ENCODE data around the gene TEAD3.

- TF ChIP-seq, protein P1, sequence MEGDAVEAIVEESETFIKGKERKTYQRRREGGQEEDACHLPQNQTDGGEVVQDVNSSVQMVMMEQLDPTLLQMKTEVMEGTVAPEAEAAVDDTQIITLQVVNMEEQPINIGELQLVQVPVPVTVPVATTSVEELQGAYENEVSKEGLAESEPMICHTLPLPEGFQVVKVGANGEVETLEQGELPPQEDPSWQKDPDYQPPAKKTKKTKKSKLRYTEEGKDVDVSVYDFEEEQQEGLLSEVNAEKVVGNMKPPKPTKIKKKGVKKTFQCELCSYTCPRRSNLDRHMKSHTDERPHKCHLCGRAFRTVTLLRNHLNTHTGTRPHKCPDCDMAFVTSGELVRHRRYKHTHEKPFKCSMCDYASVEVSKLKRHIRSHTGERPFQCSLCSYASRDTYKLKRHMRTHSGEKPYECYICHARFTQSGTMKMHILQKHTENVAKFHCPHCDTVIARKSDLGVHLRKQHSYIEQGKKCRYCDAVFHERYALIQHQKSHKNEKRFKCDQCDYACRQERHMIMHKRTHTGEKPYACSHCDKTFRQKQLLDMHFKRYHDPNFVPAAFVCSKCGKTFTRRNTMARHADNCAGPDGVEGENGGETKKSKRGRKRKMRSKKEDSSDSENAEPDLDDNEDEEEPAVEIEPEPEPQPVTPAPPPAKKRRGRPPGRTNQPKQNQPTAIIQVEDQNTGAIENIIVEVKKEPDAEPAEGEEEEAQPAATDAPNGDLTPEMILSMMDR (conservative IDR thresholded peaks at IDR 0.05; ENCODE audit: low read depth in 2 of 2) = no peak
- TF ChIP-seq POLR2AphosphoS5 (IDR thresholded peaks at IDR 0.05; ENCODE audit: low read depth) (no peak), NANOG (IDR thresholded peaks at IDR 0.05; ENCODE audit: borderline replicate concordance) (no peak), EZH2 (IDR thresholded peaks at IDR 0.05; ENCODE audit: low read depth, unreplicated experiment) (no peak), EZH2phosphoT487 (IDR thresholded peaks at IDR 0.05; ENCODE audit: unreplicated experiment) (no peak), STAT1 (IDR thresholded peaks at IDR 0.05; ENCODE audit: unreplicated experiment) (no peak), CREB1 (CRISPR knock-in tag; IDR thresholded peaks at IDR 0.05; ENCODE audit: low read depth) (no peak), ZNF114 (CRISPR knock-in tag; IDR thresholded peaks at IDR 0.05) (no peak), JUNB (IDR thresholded peaks at IDR 0.05; ENCODE audit: unreplicated experiment) (no peak), ZNF331 (CRISPR knock-in tag; IDR thresholded peaks at IDR 0.05; ENCODE audit: low read depth) (no peak)
- TF ChIP-seq, protein P2, sequence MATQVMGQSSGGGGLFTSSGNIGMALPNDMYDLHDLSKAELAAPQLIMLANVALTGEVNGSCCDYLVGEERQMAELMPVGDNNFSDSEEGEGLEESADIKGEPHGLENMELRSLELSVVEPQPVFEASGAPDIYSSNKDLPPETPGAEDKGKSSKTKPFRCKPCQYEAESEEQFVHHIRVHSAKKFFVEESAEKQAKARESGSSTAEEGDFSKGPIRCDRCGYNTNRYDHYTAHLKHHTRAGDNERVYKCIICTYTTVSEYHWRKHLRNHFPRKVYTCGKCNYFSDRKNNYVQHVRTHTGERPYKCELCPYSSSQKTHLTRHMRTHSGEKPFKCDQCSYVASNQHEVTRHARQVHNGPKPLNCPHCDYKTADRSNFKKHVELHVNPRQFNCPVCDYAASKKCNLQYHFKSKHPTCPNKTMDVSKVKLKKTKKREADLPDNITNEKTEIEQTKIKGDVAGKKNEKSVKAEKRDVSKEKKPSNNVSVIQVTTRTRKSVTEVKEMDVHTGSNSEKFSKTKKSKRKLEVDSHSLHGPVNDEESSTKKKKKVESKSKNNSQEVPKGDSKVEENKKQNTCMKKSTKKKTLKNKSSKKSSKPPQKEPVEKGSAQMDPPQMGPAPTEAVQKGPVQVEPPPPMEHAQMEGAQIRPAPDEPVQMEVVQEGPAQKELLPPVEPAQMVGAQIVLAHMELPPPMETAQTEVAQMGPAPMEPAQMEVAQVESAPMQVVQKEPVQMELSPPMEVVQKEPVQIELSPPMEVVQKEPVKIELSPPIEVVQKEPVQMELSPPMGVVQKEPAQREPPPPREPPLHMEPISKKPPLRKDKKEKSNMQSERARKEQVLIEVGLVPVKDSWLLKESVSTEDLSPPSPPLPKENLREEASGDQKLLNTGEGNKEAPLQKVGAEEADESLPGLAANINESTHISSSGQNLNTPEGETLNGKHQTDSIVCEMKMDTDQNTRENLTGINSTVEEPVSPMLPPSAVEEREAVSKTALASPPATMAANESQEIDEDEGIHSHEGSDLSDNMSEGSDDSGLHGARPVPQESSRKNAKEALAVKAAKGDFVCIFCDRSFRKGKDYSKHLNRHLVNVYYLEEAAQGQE (IDR thresholded peaks at IDR 0.05; ENCODE audit: unreplicated experiment) = no peak
- TF ChIP-seq, protein P3, sequence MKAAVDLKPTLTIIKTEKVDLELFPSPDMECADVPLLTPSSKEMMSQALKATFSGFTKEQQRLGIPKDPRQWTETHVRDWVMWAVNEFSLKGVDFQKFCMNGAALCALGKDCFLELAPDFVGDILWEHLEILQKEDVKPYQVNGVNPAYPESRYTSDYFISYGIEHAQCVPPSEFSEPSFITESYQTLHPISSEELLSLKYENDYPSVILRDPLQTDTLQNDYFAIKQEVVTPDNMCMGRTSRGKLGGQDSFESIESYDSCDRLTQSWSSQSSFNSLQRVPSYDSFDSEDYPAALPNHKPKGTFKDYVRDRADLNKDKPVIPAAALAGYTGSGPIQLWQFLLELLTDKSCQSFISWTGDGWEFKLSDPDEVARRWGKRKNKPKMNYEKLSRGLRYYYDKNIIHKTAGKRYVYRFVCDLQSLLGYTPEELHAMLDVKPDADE (IDR thresholded peaks at IDR 0.05) = no peak
- TF ChIP-seq, protein P4, sequence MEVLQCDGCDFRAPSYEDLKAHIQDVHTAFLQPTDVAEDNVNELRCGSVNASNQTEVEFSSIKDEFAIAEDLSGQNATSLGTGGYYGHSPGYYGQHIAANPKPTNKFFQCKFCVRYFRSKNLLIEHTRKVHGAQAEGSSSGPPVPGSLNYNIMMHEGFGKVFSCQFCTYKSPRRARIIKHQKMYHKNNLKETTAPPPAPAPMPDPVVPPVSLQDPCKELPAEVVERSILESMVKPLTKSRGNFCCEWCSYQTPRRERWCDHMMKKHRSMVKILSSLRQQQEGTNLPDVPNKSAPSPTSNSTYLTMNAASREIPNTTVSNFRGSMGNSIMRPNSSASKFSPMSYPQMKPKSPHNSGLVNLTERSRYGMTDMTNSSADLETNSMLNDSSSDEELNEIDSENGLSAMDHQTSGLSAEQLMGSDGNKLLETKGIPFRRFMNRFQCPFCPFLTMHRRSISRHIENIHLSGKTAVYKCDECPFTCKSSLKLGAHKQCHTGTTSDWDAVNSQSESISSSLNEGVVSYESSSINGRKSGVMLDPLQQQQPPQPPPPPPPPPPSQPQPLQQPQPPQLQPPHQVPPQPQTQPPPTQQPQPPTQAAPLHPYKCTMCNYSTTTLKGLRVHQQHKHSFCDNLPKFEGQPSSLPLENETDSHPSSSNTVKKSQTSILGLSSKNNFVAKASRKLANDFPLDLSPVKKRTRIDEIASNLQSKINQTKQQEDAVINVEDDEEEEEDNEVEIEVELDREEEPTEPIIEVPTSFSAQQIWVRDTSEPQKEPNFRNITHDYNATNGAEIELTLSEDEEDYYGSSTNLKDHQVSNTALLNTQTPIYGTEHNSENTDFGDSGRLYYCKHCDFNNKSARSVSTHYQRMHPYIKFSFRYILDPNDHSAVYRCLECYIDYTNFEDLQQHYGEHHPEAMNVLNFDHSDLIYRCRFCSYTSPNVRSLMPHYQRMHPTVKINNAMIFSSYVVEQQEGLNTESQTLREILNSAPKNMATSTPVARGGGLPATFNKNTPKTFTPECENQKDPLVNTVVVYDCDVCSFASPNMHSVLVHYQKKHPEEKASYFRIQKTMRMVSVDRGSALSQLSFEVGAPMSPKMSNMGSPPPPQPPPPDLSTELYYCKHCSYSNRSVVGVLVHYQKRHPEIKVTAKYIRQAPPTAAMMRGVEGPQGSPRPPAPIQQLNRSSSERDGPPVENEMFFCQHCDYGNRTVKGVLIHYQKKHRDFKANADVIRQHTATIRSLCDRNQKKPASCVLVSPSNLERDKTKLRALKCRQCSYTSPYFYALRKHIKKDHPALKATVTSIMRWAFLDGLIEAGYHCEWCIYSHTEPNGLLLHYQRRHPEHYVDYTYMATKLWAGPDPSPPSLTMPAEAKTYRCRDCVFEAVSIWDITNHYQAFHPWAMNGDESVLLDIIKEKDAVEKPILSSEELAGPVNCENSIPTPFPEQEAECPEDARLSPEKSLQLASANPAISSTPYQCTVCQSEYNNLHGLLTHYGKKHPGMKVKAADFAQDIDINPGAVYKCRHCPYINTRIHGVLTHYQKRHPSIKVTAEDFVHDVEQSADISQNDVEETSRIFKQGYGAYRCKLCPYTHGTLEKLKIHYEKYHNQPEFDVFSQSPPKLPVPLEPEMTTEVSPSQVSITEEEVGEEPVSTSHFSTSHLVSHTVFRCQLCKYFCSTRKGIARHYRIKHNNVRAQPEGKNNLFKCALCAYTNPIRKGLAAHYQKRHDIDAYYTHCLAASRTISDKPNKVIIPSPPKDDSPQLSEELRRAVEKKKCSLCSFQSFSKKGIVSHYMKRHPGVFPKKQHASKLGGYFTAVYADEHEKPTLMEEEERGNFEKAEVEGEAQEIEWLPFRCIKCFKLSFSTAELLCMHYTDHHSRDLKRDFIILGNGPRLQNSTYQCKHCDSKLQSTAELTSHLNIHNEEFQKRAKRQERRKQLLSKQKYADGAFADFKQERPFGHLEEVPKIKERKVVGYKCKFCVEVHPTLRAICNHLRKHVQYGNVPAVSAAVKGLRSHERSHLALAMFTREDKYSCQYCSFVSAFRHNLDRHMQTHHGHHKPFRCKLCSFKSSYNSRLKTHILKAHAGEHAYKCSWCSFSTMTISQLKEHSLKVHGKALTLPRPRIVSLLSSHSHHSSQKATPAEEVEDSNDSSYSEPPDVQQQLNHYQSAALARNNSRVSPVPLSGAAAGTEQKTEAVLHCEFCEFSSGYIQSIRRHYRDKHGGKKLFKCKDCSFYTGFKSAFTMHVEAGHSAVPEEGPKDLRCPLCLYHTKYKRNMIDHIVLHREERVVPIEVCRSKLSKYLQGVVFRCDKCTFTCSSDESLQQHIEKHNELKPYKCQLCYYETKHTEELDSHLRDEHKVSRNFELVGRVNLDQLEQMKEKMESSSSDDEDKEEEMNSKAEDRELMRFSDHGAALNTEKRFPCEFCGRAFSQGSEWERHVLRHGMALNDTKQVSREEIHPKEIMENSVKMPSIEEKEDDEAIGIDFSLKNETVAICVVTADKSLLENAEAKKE (CRISPR knock-in tag; IDR thresholded peaks at IDR 0.05) = no peak
These were observed 4.0 kb downstream of the TEAD3 start for GRCh38 chr6:35492974-35493284.

Data from GM23338 (cell line).